Activated CD8-positive, alpha-beta memory T cell treated with anti-CD3 and anti-CD28 coated beads for 48 hours (primary cell): ENCODE data around the gene PSMA3.

Experiments used
- DNase-seq, 3 experiments: peaks; one replicate each; pipeline ENCODE4 v3.0.0-alpha.2; 2020; ENCODE audit warnings: low read depth in 2 of 3, low spot score in 2 of 3

Gene PSMA3

GRCh38 chr14:58270628-58271027 lies 26.0 kb downstream of the PSMA3 start:
- DNase-seq, result no peak

- no peak for DNase-seq
Observed at GRCh38 chr14:58272588-58273372, 28.1 kb downstream of the PSMA3 start.

GRCh38 chr14:58274881-58275280 lies 30.2 kb downstream of the PSMA3 start:
- no peak for DNase-seq

- DNase-seq, result no peak
Observed at GRCh38 chr14:58275527-58276190, 31.0 kb downstream of the PSMA3 start.

- no peak for DNase-seq
Observed at GRCh38 chr14:58276208-58276607, 31.6 kb downstream of the PSMA3 start.

GRCh38 chr14:58278177-58278576 lies 33.5 kb downstream of the PSMA3 start:
- no peak for DNase-seq

GRCh38 chr14:58280954-58281787 lies 36.5 kb downstream of the PSMA3 start:
- no peak for DNase-seq

GRCh38 chr14:58281969-58282368 lies 37.3 kb downstream of the PSMA3 start:
- DNase-seq, result no peak

GRCh38 chr14:58282925-58283593 lies 38.4 kb downstream of the PSMA3 start:
- no peak for DNase-seq

GRCh38 chr14:58283730-58284129 lies 39.1 kb downstream of the PSMA3 start:
- no peak for DNase-seq

GRCh38 chr14:58285132-58285531 lies 40.5 kb downstream of the PSMA3 start:
- DNase-seq, result no peak

GRCh38 chr14:58287607-58288042 lies 43.0 kb downstream of the PSMA3 start:
- DNase-seq, result no peak

GRCh38 chr14:58288106-58288792 lies 43.6 kb downstream of the PSMA3 start:
- no peak for DNase-seq

GRCh38 chr14:58291646-58292045 lies 47.0 kb downstream of the PSMA3 start:
- no peak for DNase-seq

GRCh38 chr14:58292187-58292586 lies 47.5 kb downstream of the PSMA3 start:
- DNase-seq, result no peak

- DNase-seq, result no peak
Observed at GRCh38 chr14:58294201-58294600, 49.6 kb downstream of the PSMA3 start.

- no peak for DNase-seq
Observed at GRCh38 chr14:58296726-58297125, 52.1 kb downstream of the PSMA3 start.

GRCh38 chr14:58297412-58297761 lies 52.7 kb downstream of the PSMA3 start:
- peak in 1 of 3 experiments; percentile 9 for DNase-seq

GRCh38 chr14:58297762-58298476 lies 53.3 kb downstream of the PSMA3 start:
- DNase-seq, result peak; percentile 91 to 94 (median 91)
